H9 (cell line): ENCODE measurements around the gene GTF2IRD2. TPM values are rescaled to one million over a fixed set of nuclear protein-coding genes. Genes with fewer than 3 reads are reported as not detected.
"Not testable (repeated sequence)": the region's sequence is repeated elsewhere in the genome, so short reads cannot be mapped to it uniquely, and the experiment has no call there.

ENCODE experiments used
- DNase-seq: peaks from one replicate; pipeline ENCODE4 v3.0.0-alpha.2; 2017
- H2AFZ ChIP-seq: one replicate; pipeline ENCODE4 v1.6.1; 2013; ENCODE audit warnings: mild to moderate bottlenecking, low read length, control low read depth, moderate library complexity
- H2AK5ac ChIP-seq: 2 replicates; pipeline ENCODE4 v1.6.1; 2013; ENCODE audit warnings: low read length, control low read depth, mixed read lengths; ENCODE audit not compliant: insufficient read length
- H2BK120ac ChIP-seq: one replicate; pipeline ENCODE4 v1.6.1; 2013; ENCODE audit warnings: low read depth, mild to moderate bottlenecking, low read length, control low read depth, inconsistent platforms; ENCODE audit not compliant: poor library complexity, severe bottlenecking
- H2BK12ac ChIP-seq: 2 replicates; pipeline ENCODE4 v1.6.1; 2013; ENCODE audit warnings: low read length, control low read depth, mixed read lengths, low read depth; ENCODE audit not compliant: insufficient read length
- H2BK15ac ChIP-seq: 2 replicates; pipeline ENCODE4 v1.6.1; 2013; ENCODE audit warnings: low read depth, low read length, control low read depth
- H2BK20ac ChIP-seq: one replicate; pipeline ENCODE4 v1.6.1; 2013; ENCODE audit warnings: low read depth, mild to moderate bottlenecking, low read length, control low read depth, inconsistent platforms; ENCODE audit not compliant: poor library complexity, severe bottlenecking
- H2BK5ac ChIP-seq: 2 replicates; pipeline ENCODE4 v1.6.1; 2013; ENCODE audit warnings: low read length, control low read depth, mixed read lengths; ENCODE audit not compliant: insufficient read length
- H3K14ac ChIP-seq: 2 replicates; pipeline ENCODE4 v1.6.1; 2013; ENCODE audit warnings: low read length, control low read depth; ENCODE audit not compliant: insufficient read depth
- H3K18ac ChIP-seq: 2 replicates; pipeline ENCODE4 v1.6.1; 2013; ENCODE audit warnings: low read depth, mild to moderate bottlenecking, mixed read lengths, low read length, control low read depth; ENCODE audit not compliant: insufficient read length
- H3K23ac ChIP-seq: 2 replicates; pipeline ENCODE4 v1.6.1; 2013; ENCODE audit warnings: low read length, control low read depth, mixed read lengths, low read depth; ENCODE audit not compliant: insufficient read length
- H3K23me2 ChIP-seq: 2 replicates; pipeline ENCODE4 v1.6.1; 2013; ENCODE audit warnings: low read depth, mild to moderate bottlenecking, mixed read lengths, low read length, control low read depth; ENCODE audit not compliant: insufficient read length, poor library complexity, severe bottlenecking
- H3K27ac ChIP-seq: 2 replicates; pipeline ENCODE4 v1.5.1; 2013; ENCODE audit warnings: low read length, control low read depth, mixed read lengths, low read depth; ENCODE audit not compliant: insufficient read length
- H3K27me3 ChIP-seq: 2 replicates; pipeline ENCODE4 v1.6.1; 2013; ENCODE audit warnings: low read length, control low read depth, inconsistent platforms; ENCODE audit not compliant: insufficient read depth
- H3K4ac ChIP-seq: 2 replicates; pipeline ENCODE4 v1.6.1; 2013; ENCODE audit warnings: low read depth, mild to moderate bottlenecking, control low read depth, inconsistent platforms, low read length, moderate library complexity
- H3K4me1 ChIP-seq: 2 replicates; pipeline ENCODE4 v1.6.1; 2013; ENCODE audit warnings: low read length, control low read depth, inconsistent platforms; ENCODE audit not compliant: insufficient read depth
- H3K4me2 ChIP-seq: 2 replicates; pipeline ENCODE4 v1.6.1; 2013; ENCODE audit warnings: low read length, control low read depth, mixed read lengths; ENCODE audit not compliant: insufficient read length, insufficient read depth
- H3K56ac ChIP-seq: 2 replicates; pipeline ENCODE4 v1.6.1; 2013; ENCODE audit warnings: low read depth, mild to moderate bottlenecking, mixed read lengths, low read length, control low read depth; ENCODE audit not compliant: insufficient read length
- H3K79me1 ChIP-seq: 2 replicates; pipeline ENCODE4 v1.6.1; 2013; ENCODE audit warnings: low read depth, mild to moderate bottlenecking, moderate library complexity, low read length, control low read depth, inconsistent platforms; ENCODE audit not compliant: insufficient read depth, poor library complexity, severe bottlenecking
- H3K79me2 ChIP-seq: 2 replicates; pipeline ENCODE4 v1.6.1; 2013; ENCODE audit warnings: low read length, control low read depth, inconsistent platforms; ENCODE audit not compliant: insufficient read depth
- H3K9ac ChIP-seq: 2 replicates; pipeline ENCODE4 v1.6.1; 2013; ENCODE audit warnings: low read length, control low read depth, mixed read lengths; ENCODE audit not compliant: insufficient read length; ENCODE audit errors: extremely low read depth
- H3K9me3 ChIP-seq: one replicate; pipeline ENCODE4 v1.6.1; 2013; ENCODE audit warnings: low read depth, low read length, inconsistent platforms; ENCODE audit not compliant: control insufficient read depth
- H3T11ph ChIP-seq: one replicate; pipeline ENCODE4 v1.6.1; 2013; ENCODE audit warnings: mild to moderate bottlenecking, low read length, control low read depth, inconsistent platforms
- H4K20me1 ChIP-seq: one replicate; pipeline ENCODE4 v1.6.1; 2013; ENCODE audit not compliant: control insufficient read depth, insufficient read length, insufficient read depth
- H4K5ac ChIP-seq: 2 replicates; pipeline ENCODE4 v1.6.1; 2013; ENCODE audit warnings: low read depth, mild to moderate bottlenecking, mixed read lengths, low read length, control low read depth; ENCODE audit not compliant: insufficient read length
- H4K8ac ChIP-seq: replicated peaks from 2 replicates; pipeline ENCODE4 v1.6.1; 2013; ENCODE audit warnings: low read length, control low read depth, mixed read lengths, low read depth; ENCODE audit not compliant: insufficient read length
- H4K91ac ChIP-seq: 2 replicates; pipeline ENCODE4 v1.6.1; 2013; ENCODE audit warnings: low read depth, mild to moderate bottlenecking, moderate library complexity, mixed read lengths, low read length, control low read depth; ENCODE audit not compliant: insufficient read length
- H3K27ac Mint-ChIP-seq, 3 experiments: 2 replicates in 2 of 3; 3 replicates in 1 of 3; pipeline ENCODE4 v1.8.0; 2020 to 2021; ENCODE audit warnings: mixed read lengths in 3 of 3, mild to moderate bottlenecking in 1 of 3, moderate library complexity in 1 of 3
- H3K27me3 Mint-ChIP-seq: 2 replicates; pipeline ENCODE4 v1.8.0; 2021; ENCODE audit warnings: low read depth, mild to moderate bottlenecking, moderate library complexity, mixed read lengths
- H3K36me3 Mint-ChIP-seq, 3 experiments: 2 replicates in 2 of 3; 3 replicates in 1 of 3; pipeline ENCODE4 v1.8.0; 2020 to 2021; ENCODE audit warnings: low read depth in 3 of 3, mixed read lengths in 3 of 3; ENCODE audit not compliant: insufficient read depth in 1 of 3
- H3K4me1 Mint-ChIP-seq, 2 experiments: 2 replicates each; pipeline ENCODE4 v1.8.0; 2020; ENCODE audit warnings: mixed read lengths in 2 of 2
- H3K4me3 Mint-ChIP-seq, 2 experiments: 2 replicates in 1 of 2; 3 replicates in 1 of 2; pipeline ENCODE4 v1.8.0; 2020 to 2021; ENCODE audit warnings: mild to moderate bottlenecking in 2 of 2, mixed read lengths in 2 of 2, moderate library complexity in 1 of 2
- H3K9me3 Mint-ChIP-seq, 2 experiments: 2 replicates in 1 of 2; 3 replicates in 1 of 2; pipeline ENCODE4 v1.8.0; 2020; ENCODE audit warnings: mild to moderate bottlenecking in 2 of 2, mixed read lengths in 2 of 2, moderate library complexity in 1 of 2
- WGBS: extraction: QIAGEN DNeasy Blood & Tissue Kit; methylation state at CpG from one replicate; pipeline ENCODE4 v1.1.7; 2013; ENCODE audit warnings: missing lambda C conversion rate, low lambda C conversion rate, mixed read lengths; ENCODE audit not compliant: insufficient read length; ENCODE audit errors: extremely low coverage; 5-methylcytosine and 5-hydroxymethylcytosine counted together
- total RNA-seq: library from RNA; stranded (reverse); gene quantifications from 2 replicates; pipeline ENCODE4 v1.2.1, GENCODE V29; 2021

Gene GTF2IRD2
- total RNA-seq, 1 experiment from 2014 or later, result 9.1 TPM

GRCh38 chr7:74765205-74765918 is 86.0 kb downstream of the GTF2IRD2 start:
- H3K79me2 ChIP-seq, H2AK5ac ChIP-seq, H3K27ac ChIP-seq: not testable (repeated sequence)

GRCh38 chr7:74758982-74759381 is 92.4 kb downstream of the GTF2IRD2 start:
- H3K4me1 ChIP-seq, DNase-seq, H3K27ac Mint-ChIP-seq, H2BK5ac ChIP-seq, H3K9me3 Mint-ChIP-seq, H3K4me1 Mint-ChIP-seq, H4K5ac ChIP-seq, H3K14ac ChIP-seq, H3K9ac ChIP-seq, H3K27me3 ChIP-seq, H4K91ac ChIP-seq, H3K23me2 ChIP-seq, H2AK5ac ChIP-seq, H2BK20ac ChIP-seq, H3K4me3 Mint-ChIP-seq, H3K9me3 ChIP-seq, H3K27me3 Mint-ChIP-seq, H3K23ac ChIP-seq, H3K4me2 ChIP-seq, H4K8ac ChIP-seq, H3K56ac ChIP-seq, H2BK120ac ChIP-seq, H4K20me1 ChIP-seq, H2AFZ ChIP-seq, H3K4ac ChIP-seq, H3K79me2 ChIP-seq, H3K18ac ChIP-seq, H2BK12ac ChIP-seq, H3K27ac ChIP-seq, H3T11ph ChIP-seq, H3K79me1 ChIP-seq, H2BK15ac ChIP-seq, H3K36me3 Mint-ChIP-seq: not testable (repeated sequence)
- WGBS, result no CpG with 5 or more reads among the region's 3 CpGs

More at GRCh38 chr7:74765205-74765918, 86.0 kb downstream of the GTF2IRD2 start:
- H3K9ac ChIP-seq, H3K23me2 ChIP-seq, H2BK20ac ChIP-seq, H3K4me3 Mint-ChIP-seq, H3K23ac ChIP-seq, H3K4me2 ChIP-seq, H4K5ac ChIP-seq, H3K27me3 Mint-ChIP-seq, H3T11ph ChIP-seq, H2BK12ac ChIP-seq, H3K56ac ChIP-seq, H3K14ac ChIP-seq, H4K8ac ChIP-seq, H3K4me1 ChIP-seq, H3K9me3 Mint-ChIP-seq, H3K79me1 ChIP-seq, H3K4me1 Mint-ChIP-seq, H3K18ac ChIP-seq, H3K9me3 ChIP-seq, DNase-seq, H2BK15ac ChIP-seq, H4K20me1 ChIP-seq, H3K4ac ChIP-seq, H2BK120ac ChIP-seq, H3K36me3 Mint-ChIP-seq, H2BK5ac ChIP-seq, H4K91ac ChIP-seq, H3K27ac Mint-ChIP-seq, H3K27me3 ChIP-seq, H2AFZ ChIP-seq: not testable (repeated sequence)
- WGBS, result no CpG with 5 or more reads among the region's 17 CpGs
